HG02973 (cell line): Measurements from ENCODE around the gene FTCDNL1.

Experiments used
- ATAC-seq: cut with Tn5 transposase; IDR thresholded peaks from one replicate; pipeline ENCODE4 v1.9.1; 2021; ENCODE audit warnings: moderate library complexity; ENCODE audit not compliant: unreplicated experiment

The FTCDNL1 gene

GRCh38 chr2:199743415-199744120 lies 107.4 kb downstream of the FTCDNL1 start:
- no peak for ATAC-seq

DNA sequence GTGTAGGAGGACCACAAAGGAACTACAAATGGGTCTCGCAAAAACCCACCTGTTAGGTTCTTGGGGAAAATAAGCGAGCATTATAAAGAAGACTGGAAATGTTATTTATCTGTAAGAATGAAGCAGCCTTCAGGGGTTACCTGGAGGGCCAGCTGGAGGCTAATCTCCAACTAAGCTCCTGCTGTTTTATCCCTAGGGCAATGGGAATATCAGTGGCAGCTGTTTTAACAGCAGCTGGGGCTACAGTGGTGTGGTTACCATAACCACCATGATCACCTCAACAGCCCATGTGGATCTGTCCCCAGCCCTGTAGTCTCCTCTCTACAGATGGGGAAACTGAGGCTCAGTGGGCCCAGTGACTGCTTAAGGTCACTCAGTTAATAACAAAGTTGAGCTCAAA lies 108.1 kb downstream of the FTCDNL1 start:
- ATAC-seq, result no peak

DNA sequence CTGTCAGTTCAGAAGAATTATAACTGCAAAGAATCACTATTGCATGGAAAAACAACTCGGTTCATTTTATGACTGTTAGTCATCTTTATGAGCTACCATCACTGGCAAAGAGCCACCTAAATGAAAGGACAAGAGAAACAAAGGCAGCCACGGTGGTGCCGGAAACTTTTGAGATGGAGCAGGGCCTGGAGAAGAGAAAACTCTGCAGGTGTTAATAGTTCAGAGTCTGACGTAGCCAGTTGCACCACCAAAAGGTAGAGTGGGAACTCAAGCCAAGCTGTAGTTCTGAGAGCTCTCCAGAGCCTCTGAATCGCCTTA lies 110.9 kb downstream of the FTCDNL1 start:
- no peak for ATAC-seq

DNA sequence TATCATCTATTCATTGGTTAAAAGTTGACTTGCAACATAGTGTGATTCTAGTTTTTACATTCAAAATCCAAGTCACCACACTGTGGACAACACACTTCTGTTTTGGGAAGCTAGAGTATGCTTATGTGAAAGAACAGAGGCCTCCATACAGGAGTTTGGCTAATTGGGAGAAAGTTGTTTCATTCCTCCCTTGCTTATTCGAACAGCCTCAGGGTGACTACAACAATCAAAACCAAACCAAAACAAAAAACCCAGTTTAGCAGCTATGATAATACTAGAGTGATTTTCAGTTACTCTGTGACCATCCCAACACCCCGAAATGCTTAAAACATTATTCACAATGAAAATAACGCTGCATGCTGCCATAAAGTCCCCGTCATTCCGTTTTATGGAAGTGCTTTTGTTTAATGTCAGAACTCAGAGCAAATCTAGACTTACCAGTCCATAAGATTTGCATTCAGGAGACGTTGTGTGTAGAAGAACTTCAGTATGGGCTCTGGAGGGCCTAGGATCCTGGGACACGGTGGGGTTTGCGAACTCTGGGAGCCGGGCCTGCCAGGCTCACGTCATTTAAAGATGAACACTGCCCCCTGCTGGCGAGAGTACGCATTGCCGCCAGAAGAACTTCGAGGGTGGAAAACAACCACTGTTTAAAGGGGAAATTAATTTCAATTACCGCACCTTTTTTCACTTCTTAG lies 111.4 kb downstream of the FTCDNL1 start:
- no peak for ATAC-seq

DNA sequence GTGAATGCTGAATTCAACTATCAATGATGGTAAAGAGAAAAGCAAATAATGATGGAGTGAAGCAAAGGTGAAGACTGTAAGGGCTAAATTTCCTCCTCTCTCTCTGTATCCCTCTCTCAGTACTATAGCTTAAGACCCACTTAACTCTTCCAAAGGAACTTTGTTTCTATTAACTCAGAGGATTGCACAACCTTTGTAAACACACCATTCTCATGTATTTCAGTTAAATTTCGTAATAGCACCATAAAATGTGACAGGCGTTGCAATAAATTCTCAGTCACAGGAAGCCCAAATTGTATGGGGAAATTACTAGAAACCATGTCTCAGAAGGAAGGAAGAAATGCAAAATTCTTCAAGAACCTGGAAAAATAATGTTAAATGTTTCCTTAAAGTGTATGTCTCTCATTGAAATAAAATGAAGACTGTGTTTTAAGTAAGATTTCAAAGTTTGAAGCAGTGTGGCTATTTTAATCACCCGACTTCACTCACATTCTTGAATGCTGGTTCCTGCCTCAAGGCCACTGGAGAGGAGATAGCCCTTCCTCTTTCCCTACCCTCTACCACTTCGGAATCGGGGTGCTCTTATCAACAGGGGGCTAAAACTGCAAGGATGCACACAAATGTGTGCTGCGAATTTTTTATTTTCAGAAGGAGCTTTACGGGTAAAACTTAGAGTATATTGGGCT lies 112.1 kb downstream of the FTCDNL1 start:
- no peak for ATAC-seq

DNA sequence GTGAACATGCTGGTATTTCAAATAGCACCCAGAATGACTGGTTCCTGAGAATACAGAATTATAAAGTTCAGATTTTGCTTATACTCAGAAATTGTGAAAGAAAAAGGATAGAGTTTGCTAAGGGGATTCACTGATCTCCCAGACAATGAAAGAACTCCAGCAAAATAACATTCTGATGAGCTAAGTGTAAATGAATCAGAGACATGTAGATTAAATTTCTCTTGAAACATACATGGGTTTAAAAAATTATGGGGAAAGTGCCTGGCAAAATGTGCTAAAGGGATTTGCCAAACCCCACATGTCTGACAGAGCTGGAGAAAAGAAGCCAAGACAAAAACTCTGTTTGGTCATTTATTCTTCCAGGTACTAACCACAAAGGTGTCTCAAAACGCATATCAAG lies 116.3 kb downstream of the FTCDNL1 start:
- no peak for ATAC-seq

- ATAC-seq, result no peak
Observed at GRCh38 chr2:199734011-199734410, 117.0 kb downstream of the FTCDNL1 start.

- no peak for ATAC-seq
Observed at GRCh38 chr2:199727801-199728200, 123.2 kb downstream of the FTCDNL1 start.

- no peak for ATAC-seq
Observed at GRCh38 chr2:199727306-199727705, 123.7 kb downstream of the FTCDNL1 start.

GRCh38 chr2:199718074-199718473 lies 132.9 kb downstream of the FTCDNL1 start:
- no peak for ATAC-seq

DNA sequence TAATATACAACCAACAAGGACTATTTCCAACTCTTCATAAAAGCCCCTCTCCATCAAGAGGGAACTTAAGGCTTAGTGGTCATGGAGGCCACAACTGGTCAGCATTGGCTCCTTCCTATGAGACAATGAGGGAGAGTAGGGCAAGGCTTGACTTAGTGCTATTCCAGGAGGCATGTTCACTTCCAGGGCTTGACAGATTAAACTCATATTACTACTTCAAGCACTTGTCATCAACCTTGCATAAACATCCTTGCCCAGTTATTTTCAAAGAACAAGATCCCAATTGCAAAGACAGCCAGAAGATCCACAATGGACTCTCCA lies 133.4 kb downstream of the FTCDNL1 start:
- ATAC-seq, result no peak

DNA sequence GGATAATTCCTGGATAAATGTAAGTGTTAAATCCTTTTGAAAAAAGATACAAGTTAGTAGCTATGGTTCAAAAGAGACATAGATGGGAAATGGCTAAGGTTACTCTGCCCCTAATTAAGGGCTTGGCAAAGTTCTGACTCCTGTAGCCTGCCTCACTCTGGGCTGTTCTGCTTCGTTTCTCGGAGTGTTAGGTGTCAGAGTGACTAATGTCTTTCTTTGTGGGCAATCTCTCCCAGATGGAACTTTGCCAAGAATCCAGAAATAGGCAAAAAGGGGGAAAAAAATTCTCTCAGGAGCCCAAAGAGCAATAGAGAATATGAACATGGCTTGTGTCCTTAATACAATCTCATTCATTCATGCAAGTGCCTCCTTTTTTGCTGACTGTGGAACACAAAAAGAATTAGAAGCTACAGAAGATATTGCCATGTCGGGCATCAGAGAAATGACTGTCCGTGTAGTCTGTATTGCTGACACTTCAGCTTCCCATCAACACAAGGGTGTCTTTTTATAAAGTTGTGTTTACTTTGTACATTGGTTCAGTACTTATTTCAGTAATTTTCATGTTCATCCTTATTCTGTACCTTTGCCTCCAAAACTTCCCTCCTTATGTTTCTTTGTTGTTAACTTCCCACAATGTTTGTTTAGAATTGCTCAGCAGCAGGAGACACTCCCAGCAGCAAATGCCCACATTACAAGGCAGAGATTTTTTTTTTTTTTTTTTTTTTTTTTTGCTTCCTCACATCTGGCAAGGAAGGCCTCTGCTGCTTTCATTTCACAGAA lies 134.0 kb downstream of the FTCDNL1 start:
- no peak for ATAC-seq

- ATAC-seq, result no peak
Observed at GRCh38 chr2:199713746-199714145, 137.2 kb downstream of the FTCDNL1 start.

GRCh38 chr2:199710551-199710950 lies 140.4 kb downstream of the FTCDNL1 start:
- ATAC-seq, result no peak
